Stimulated activated CD4-positive, alpha-beta T cell treated with anti-CD3 and anti-CD28 coated beads, Interleukin-4, amount 100 ng/mL, for 24 hours (primary cell): ENCODE data around the gene MARCHF11.

Experiments used
- DNase-seq: peaks from one replicate; pipeline ENCODE4 v3.0.0-alpha.2; 2020

The MARCHF11 gene

GRCh38 chr5:16049761-16050160 lies 129.8 kb downstream of the MARCHF11 start:
- DNase-seq = no peak

- DNase-seq = no peak
Observed at GRCh38 chr5:16048132-16048531, 131.5 kb downstream of the MARCHF11 start.

- DNase-seq = no peak
Observed at GRCh38 chr5:16043349-16043965, 136.1 kb downstream of the MARCHF11 start.

- DNase-seq = no peak
Observed at GRCh38 chr5:16037121-16037845, 142.3 kb downstream of the MARCHF11 start.

GRCh38 chr5:16034319-16035001 lies 145.1 kb downstream of the MARCHF11 start:
- DNase-seq = no peak

- no peak for DNase-seq
Observed at GRCh38 chr5:16033187-16033925, 146.2 kb downstream of the MARCHF11 start.

GRCh38 chr5:16028708-16029107 lies 150.9 kb downstream of the MARCHF11 start:
- DNase-seq = no peak

- no peak for DNase-seq
Observed at GRCh38 chr5:16025681-16026080, 153.9 kb downstream of the MARCHF11 start.

- no peak for DNase-seq
Observed at GRCh38 chr5:16018970-16019369, 160.6 kb downstream of the MARCHF11 start.

- DNase-seq = no peak
Observed at GRCh38 chr5:16017720-16018119, 161.9 kb downstream of the MARCHF11 start.
